Neural progenitor cell (in vitro differentiated cells): ENCODE measurements around the gene CNGA2. TPM values are rescaled to one million over a fixed set of nuclear protein-coding genes. Genes with fewer than 3 reads are reported as not detected.

Source experiments
- DNase-seq: peaks from one replicate; pipeline ENCODE4 v3.0.0-alpha.2; 2016; ENCODE audit warnings: low spot score
- H2AFZ ChIP-seq: fragments of 200-600 bp; sonication (generic); replicated peaks from 2 replicates; pipeline ENCODE4 v1.6.1; 2016; ENCODE audit warnings: antibody characterized with exemption
- H3F3A ChIP-seq: fragments of 200-600 bp; sonication (generic); 2 replicates; pipeline ENCODE4 v1.6.1; 2016; ENCODE audit warnings: antibody characterized with exemption, low read depth
- H3K27ac ChIP-seq: fragments of 200-600 bp; sonication (generic); 2 replicates; pipeline ENCODE4 v1.5.1; 2016; ENCODE audit warnings: mild to moderate bottlenecking
- H3K27me3 ChIP-seq: fragments of 200-600 bp; sonication (generic); 2 replicates; pipeline ENCODE4 v1.6.1; 2016; ENCODE audit warnings: mild to moderate bottlenecking, moderate library complexity
- H3K36me3 ChIP-seq: fragments of 200-600 bp; sonication (generic); 2 replicates; pipeline ENCODE4 v1.5.1; 2016
- H3K4me1 ChIP-seq: fragments of 200-600 bp; sonication (generic); 2 replicates; pipeline ENCODE4 v1.6.1; 2016; ENCODE audit warnings: mixed run types
- H3K4me2 ChIP-seq: fragments of 200-600 bp; sonication (generic); 2 replicates; pipeline ENCODE4 v1.6.1; 2016
- H3K4me3 ChIP-seq: fragments of 200-600 bp; sonication (generic); 2 replicates; pipeline ENCODE4 v1.5.1; 2016
- H3K79me2 ChIP-seq: fragments of 200-600 bp; sonication (generic); 2 replicates; pipeline ENCODE4 v1.6.1; 2016; ENCODE audit warnings: low read depth
- H3K9ac ChIP-seq: fragments of 200-600 bp; sonication (generic); 2 replicates; pipeline ENCODE4 v1.6.1; 2016
- H3K9me3 ChIP-seq: fragments of 200-600 bp; sonication (generic); 2 replicates; pipeline ENCODE4 v1.5.1; 2016; ENCODE audit warnings: low read depth
- H4K20me1 ChIP-seq: fragments of 200-600 bp; sonication (generic); 2 replicates; pipeline ENCODE4 v1.6.1; 2016; ENCODE audit warnings: low read depth
- H3K27ac Mint-ChIP-seq: 3 replicates; pipeline ENCODE4 v1.8.0; 2021; ENCODE audit warnings: mixed read lengths
- H3K27me3 Mint-ChIP-seq: 2 replicates; pipeline ENCODE4 v1.8.0; 2022; ENCODE audit warnings: low read depth, mild to moderate bottlenecking, inconsistent platforms, moderate library complexity, mixed read lengths; ENCODE audit not compliant: insufficient read depth
- H3K36me3 Mint-ChIP-seq: 3 replicates; pipeline ENCODE4 v1.8.0; 2021; ENCODE audit warnings: mixed read lengths
- H3K4me1 Mint-ChIP-seq: 3 replicates; pipeline ENCODE4 v1.8.0; 2021; ENCODE audit warnings: mixed read lengths
- H3K4me3 Mint-ChIP-seq: 3 replicates; pipeline ENCODE4 v1.8.0; 2021; ENCODE audit warnings: mild to moderate bottlenecking, moderate library complexity, mixed read lengths
- H3K9me3 Mint-ChIP-seq: 3 replicates; pipeline ENCODE4 v1.8.0; 2020; ENCODE audit warnings: mixed read lengths
- EZH2 ChIP-seq: fragments of 200-600 bp; sonication (generic); IDR thresholded peaks from 2 replicates; pipeline ENCODE4 v1.6.1; 2017; ENCODE audit warnings: antibody characterized with exemption, mild to moderate bottlenecking, moderate library complexity
- EZH2phosphoT487 ChIP-seq: fragments of 200-600 bp; sonication (generic); IDR thresholded peaks from 2 replicates; pipeline ENCODE4 v1.6.1; 2017; ENCODE audit warnings: antibody characterized with exemption
- total RNA-seq: library from RNA; depleted of rRNA; stranded (reverse); fragments of >200 nt; gene quantifications from 2 replicates; pipeline ENCODE4 v1.2.3, GENCODE V29; 2015; ENCODE audit warnings: low replicate concordance
- TF ChIP-seq, protein P1 (sequence below): fragments of 200-600 bp; sonication (generic); IDR thresholded peaks from 2 replicates; pipeline ENCODE4 v1.5.1; 2017; ENCODE audit warnings: antibody characterized with exemption, mild to moderate bottlenecking

The CNGA2 gene
- total RNA-seq, 1 donor from 2014 or later = not detected

DNA sequence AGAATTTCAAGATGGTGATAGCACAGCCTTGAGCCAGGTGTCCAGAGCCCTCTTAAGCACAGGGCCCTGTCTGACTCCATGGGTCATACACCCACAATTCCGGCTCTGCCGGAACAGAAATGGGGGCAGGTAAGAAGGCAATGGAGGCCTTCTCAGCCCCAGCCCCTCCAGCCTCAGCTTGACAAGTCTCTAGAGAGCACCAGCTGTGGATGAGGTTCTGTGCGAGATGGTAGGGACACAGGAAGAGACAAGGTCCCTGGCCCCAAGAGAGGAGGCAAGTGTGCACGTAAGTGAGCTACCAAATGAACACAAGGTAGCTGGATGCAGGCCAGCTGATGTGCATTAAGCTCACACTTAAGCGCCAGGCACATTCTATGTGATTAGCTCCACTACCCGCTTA lies 41.7 kb upstream of the CNGA2 start:
- Histone ChIP-seq H3K4me2 (no peak overlapping the region), H3K9ac (no peak overlapping the region), H3K27ac (no peak overlapping the region), H3K36me3 (no peaks in the 10 kb centered on the region), H3K27me3 (peaks cover 40% of the 10 kb centered on the region), H3K79me2 (no peaks in the 10 kb centered on the region), H3K4me3 (no peak overlapping the region), H3F3A (no peaks in the 10 kb centered on the region), H3K9me3 (no peaks in the 10 kb centered on the region), H2AFZ (no peak overlapping the region), H3K4me1 (no peaks in the 10 kb centered on the region), H4K20me1 (no peaks in the 10 kb centered on the region)
- Mint-ChIP-seq H3K27me3 (peaks cover 8% of the 10 kb centered on the region), H3K36me3 (no peaks in the 10 kb centered on the region), H3K4me3 (no peak overlapping the region), H3K27ac (no peak overlapping the region), H3K9me3 (peaks cover 14% of the 10 kb centered on the region), H3K4me1 (peaks cover 7% of the 10 kb centered on the region)
- TF ChIP-seq, protein P1, sequence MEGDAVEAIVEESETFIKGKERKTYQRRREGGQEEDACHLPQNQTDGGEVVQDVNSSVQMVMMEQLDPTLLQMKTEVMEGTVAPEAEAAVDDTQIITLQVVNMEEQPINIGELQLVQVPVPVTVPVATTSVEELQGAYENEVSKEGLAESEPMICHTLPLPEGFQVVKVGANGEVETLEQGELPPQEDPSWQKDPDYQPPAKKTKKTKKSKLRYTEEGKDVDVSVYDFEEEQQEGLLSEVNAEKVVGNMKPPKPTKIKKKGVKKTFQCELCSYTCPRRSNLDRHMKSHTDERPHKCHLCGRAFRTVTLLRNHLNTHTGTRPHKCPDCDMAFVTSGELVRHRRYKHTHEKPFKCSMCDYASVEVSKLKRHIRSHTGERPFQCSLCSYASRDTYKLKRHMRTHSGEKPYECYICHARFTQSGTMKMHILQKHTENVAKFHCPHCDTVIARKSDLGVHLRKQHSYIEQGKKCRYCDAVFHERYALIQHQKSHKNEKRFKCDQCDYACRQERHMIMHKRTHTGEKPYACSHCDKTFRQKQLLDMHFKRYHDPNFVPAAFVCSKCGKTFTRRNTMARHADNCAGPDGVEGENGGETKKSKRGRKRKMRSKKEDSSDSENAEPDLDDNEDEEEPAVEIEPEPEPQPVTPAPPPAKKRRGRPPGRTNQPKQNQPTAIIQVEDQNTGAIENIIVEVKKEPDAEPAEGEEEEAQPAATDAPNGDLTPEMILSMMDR = no peak
- TF ChIP-seq EZH2phosphoT487 = no peak
- TF ChIP-seq EZH2 = no peak
- DNase-seq = no peak

DNA sequence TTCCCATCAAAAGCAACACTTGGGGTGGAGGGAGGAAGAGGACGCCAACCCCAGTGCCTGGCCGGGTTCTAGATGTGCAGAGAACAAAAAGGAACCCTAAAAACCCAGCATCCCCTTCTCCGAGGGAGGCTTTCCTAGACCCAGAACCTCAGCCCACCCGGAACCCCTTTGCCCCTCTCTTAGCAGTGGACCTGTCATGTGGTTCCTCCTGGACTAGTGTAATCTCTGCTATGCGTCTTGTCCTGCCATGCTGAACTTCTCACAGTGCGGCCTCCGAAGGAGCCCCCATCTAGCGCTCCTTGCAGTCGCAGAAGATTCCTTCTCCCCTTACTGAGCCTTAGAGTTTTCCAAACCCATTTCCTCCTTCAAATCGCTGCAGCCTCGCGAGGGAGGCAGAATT lies 40.4 kb upstream of the CNGA2 start:
- no peaks in the 10 kb centered on the region for H3K36me3 ChIP-seq
- Mint-ChIP-seq H3K27ac (no peak overlapping the region), H3K4me1 (peaks cover 7% of the 10 kb centered on the region), H3K27me3 (peaks cover 11% of the 10 kb centered on the region), H3K4me3 (peak overlapping the region; percentile 73), H3K36me3 (no peaks in the 10 kb centered on the region), H3K9me3 (peaks cover 16% of the 10 kb centered on the region)
- no peak overlapping the region for H2AFZ ChIP-seq
- peak overlapping the region; percentile 55 for H3K4me3 ChIP-seq
- no peak for TF ChIP-seq EZH2phosphoT487
- TF ChIP-seq, protein P1 = no peak
- no peak for TF ChIP-seq EZH2
- H3K27ac ChIP-seq = no peak overlapping the region
- no peaks in the 10 kb centered on the region for H3K9me3 ChIP-seq
- H3K4me2 ChIP-seq = peak overlapping the region; percentile 42
- peaks cover 40% of the 10 kb centered on the region for H3K27me3 ChIP-seq
- no peaks in the 10 kb centered on the region for H3K4me1 ChIP-seq
- H3K9ac ChIP-seq = no peak overlapping the region
- DNase-seq = no peak
- H3F3A ChIP-seq = no peaks in the 10 kb centered on the region
- H4K20me1 ChIP-seq = no peaks in the 10 kb centered on the region
- no peaks in the 10 kb centered on the region for H3K79me2 ChIP-seq

DNA sequence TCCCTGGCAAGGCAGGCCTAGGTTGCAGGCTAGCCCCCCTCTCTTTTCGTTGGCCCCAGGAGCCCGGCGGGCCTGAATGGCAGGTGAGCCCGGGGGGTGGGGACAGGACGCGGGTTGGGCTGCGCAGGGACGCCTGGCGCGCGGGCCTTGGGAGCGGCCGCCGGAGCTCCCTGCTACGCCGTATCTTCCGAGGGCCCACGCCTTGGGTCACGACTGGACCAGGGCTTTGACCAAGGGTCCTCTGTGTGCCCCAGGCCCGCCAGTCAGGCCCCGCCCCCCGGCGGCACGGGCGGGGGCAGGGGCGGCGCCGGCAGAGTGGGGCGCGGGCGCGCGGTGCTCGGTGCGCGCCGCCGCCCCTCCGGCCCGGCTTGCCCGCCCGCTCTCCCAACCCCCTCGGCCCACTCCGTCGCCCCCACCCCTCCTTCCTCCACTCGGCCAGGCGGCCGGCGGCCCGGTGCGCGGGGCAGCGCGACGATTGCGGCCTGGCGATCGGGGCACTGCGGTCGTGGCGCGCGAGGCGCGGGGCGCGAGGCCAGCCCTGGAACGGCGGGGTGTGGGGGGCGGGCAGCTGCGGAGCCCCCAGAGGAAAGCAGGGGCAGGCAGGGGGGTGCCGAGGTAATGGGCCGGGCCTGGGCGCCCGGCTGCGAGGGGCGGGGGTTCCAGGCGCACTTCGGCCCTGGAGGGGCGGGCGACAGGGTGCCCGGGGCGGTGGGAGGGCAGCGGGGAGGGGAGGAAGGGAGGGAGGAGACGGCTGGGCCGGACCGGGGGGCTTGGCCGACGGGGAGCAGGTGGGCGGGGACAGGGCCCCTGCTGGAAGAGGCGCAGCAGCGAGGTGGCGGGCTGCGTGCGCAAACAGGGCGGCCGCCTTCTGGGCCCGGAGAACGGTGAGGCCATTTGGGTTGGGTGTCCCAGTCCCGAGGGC lies 39.6 kb upstream of the CNGA2 start, which contains the start of gene PRRG3:
TSS of gene PRRG3 (plus strand) at position 798 of the 922 bp plus-strand sequence. CDS start 3,357 bp downstream, outside the sequence.
- H3K4me3 ChIP-seq = peak within 1 kb of the TSS; percentile 55
- no peaks in the 10 kb centered on the region for H3K36me3 ChIP-seq
- peak within 1 kb of the TSS; percentile 50 for H2AFZ ChIP-seq
- no peak for TF ChIP-seq EZH2
- TF ChIP-seq EZH2phosphoT487 = no peak
- TF ChIP-seq, protein P1 = no peak
- H3K9ac ChIP-seq = no peak within 1 kb of the TSS
- H3K9me3 ChIP-seq = no peaks in the 10 kb centered on the region
- H3K36me3 Mint-ChIP-seq = no peaks in the 10 kb centered on the region
- H3K4me2 ChIP-seq = peak within 1 kb of the TSS; percentile 79
- peaks cover 40% of the 10 kb centered on the region for H3K27me3 ChIP-seq
- peak within 1 kb of the TSS; percentile 83 for H3K4me3 Mint-ChIP-seq
- no peaks in the 10 kb centered on the region for H3F3A ChIP-seq
- H3K27me3 Mint-ChIP-seq = peaks cover 11% of the 10 kb centered on the region
- DNase-seq = peak; percentile 65
- peaks cover 18% of the 10 kb centered on the region for H3K9me3 Mint-ChIP-seq
- H3K79me2 ChIP-seq = no peaks in the 10 kb centered on the region
- no peak within 1 kb of the TSS for H3K27ac Mint-ChIP-seq
- no peaks in the 10 kb centered on the region for H3K4me1 ChIP-seq
- H3K4me1 Mint-ChIP-seq = peaks cover 7% of the 10 kb centered on the region
- no peaks in the 10 kb centered on the region for H4K20me1 ChIP-seq
- H3K27ac ChIP-seq = no peak within 1 kb of the TSS
